ENCODE measurements around the gene UCN.
"Not testable (repeated sequence)": the region's sequence is repeated elsewhere in the genome, so short reads cannot be mapped to it uniquely, and the experiment has no call there.

DNA sequence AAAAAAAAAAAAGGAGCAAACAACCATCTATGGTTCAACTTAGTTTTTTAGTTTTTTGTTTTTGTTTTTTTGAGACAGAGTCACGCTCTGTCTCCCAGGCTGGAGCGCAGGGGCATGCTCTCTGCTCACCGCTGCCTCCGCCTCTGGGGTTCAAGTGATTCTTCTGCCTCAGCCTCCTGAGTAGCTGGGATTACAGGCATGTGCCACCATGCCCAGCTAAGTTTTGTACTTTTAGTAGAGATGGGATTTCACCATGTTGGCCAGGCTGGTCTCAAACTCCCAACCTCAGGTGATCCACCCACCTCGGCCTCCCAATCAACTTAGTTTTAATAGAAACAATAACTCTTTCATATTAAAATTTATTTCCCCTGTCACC is 45.1 kb upstream of the UCN start:
- not testable (repeated sequence) for TF ChIP-seq POLR2A, CTCF (IDR thresholded peaks at IDR 0.05)
